Activated T-cell treated with anti-CD3 and anti-CD28 coated beads for 4 hours (primary cell): ENCODE results near the gene EYS.
"Not testable (repeated sequence)": the region's sequence is repeated elsewhere in the genome, so short reads cannot be mapped to it uniquely, and the experiment has no call there.

Experiments
- DNase-seq: peaks from one replicate; pipeline ENCODE4 v3.0.0-alpha.2; 2020

EYS gene

GRCh38 chr6:63862486-63863198 lies 1844.4 kb downstream of the EYS start:
- DNase-seq: no peak

DNA sequence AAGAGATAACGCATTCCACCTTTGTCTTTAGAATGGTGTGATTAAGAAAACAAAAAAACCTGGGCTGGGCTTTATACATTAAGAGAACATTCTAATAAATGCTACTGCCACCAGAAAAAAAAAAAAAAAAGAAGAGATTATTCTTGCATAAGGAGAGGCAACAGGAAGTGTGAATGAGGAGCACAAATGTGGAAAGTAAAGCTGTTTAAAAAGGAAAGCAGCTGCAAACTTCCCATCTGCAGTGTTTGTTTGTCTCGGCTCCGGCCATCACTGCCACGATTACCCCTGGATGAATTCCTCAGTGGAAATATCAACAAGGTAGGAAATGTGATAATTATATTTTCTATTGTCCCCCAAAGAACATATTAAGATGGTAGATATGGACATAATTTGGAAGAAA lies 1847.5 kb downstream of the EYS start:
- no peak for DNase-seq

- DNase-seq: no peak
These were observed 1848.3 kb downstream of the EYS start for GRCh38 chr6:63858691-63859090.

DNA sequence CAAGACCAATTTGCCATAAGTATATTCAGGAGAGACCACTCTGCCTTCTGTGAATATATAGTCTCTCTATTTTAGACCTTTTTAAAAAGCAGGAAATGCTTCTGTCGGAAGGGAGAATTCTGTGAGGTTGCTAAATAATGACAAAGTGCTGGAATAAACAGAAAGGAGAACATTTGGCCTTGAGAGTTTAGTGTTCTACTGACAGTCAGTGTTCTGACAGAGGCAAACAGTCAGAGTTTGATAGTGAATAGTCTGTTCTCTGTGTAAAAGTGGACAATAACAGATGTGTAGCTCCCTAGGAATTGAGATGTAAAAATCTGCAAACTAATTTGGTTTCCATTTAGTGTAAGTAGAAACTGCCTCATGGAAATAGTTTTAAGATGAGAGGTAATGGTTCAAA lies 1850.8 kb downstream of the EYS start:
- DNase-seq: no peak

DNA sequence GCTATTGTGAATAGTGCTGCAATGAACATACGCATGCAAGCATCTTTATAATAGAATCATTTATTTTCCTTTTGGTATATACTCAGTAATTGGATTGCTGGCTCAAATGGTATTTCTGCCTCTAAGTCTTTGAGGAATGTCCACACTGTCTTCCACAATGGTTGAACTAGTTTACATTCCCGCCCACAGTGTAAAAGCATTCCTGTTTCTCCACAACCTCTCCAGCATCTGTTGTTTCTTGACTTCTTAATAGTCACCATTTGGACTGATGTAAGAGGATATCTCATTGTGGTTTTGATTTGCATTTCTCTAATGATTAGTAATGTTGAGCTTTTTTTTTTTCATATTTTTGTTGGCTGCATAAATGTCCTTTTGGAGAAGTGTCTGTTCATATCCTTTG lies 1862.7 kb downstream of the EYS start:
- no peak for DNase-seq

DNA sequence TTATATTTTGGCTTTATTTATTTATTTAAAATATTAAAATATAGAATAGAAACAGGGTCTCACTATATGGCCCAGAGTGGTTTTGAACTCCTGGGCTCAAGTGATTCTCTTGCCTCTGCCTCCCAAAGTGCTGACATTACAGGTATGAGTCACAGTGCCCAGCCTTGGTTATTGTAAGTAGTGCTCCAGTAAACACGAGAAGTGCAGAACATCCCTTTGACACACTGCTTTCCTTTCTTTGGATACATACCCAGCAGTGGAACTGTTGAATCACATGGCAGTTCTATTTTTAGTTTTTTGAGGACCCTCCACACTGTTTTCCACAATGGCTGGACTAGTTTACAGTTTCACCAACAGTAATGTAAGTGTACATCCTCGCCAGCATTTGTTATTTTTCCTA lies 1867.5 kb downstream of the EYS start:
- DNase-seq: no peak

DNA sequence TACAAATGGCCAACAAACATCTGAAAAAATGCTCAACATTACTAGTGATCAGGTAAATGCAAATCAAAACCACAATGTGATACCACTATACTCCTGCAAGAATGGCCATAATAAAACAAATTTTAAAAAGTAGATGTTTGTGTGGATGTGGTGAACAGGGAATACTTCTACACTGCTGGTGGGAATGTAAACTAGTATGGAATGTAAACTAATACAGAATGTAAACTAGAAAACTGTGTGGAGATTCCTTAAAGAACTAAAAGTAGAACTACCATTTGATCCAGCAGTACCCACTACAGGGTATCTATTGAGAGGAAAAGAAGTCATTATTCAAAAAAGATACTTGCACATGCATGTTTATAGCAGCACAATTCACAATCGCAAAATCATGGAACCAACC lies 1878.3 kb downstream of the EYS start:
- DNase-seq: not testable (repeated sequence)

GRCh38 chr6:63824722-63825121 lies 1882.3 kb downstream of the EYS start:
- DNase-seq: no peak

DNA sequence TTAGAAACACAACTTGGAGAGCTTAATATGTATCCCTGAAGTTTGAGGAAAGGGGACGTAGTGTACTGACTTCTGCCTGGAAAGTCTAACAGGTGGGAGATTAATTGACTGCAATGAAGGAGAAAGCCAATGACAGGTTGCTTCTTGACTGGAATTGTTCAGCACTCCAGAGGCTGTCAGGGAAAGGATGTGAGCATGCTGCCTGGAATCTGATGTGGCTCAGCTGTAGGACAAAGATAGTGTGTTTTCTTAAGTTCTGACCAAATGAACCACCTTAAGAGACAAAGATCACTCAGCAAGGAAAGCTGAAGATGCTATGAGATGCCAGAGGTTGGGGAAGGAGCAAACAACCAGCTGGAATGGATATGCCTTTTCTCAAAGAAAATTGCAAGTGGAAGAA lies 1885.6 kb downstream of the EYS start:
- no peak for DNase-seq

DNA sequence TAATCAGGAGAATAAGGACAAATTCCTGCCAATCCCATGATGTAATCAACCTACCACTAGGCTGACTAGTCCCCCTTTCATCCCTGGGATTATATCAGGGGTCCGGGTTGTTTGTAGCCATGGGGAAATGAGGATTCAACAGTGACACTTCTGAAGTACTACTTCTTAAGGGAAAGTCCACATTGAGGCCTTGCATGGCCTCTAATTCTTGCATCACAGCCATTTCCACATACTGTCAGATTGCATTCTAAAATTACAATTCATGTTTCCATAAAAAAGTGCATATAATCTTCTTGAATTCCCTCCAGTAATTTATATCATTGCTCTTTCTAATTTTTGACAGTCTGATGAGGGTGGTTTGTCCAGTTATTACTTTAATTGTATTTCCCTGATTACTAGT lies 1887.2 kb downstream of the EYS start:
- no peak for DNase-seq

- no peak for DNase-seq
These were observed 1889.5 kb downstream of the EYS start for GRCh38 chr6:63817492-63818050.

- no peak for DNase-seq
These were observed 1890.0 kb downstream of the EYS start for GRCh38 chr6:63816982-63817436.

- DNase-seq: no peak
These were observed 1890.5 kb downstream of the EYS start for GRCh38 chr6:63816401-63816981.

- DNase-seq: no peak
These were observed 1892.6 kb downstream of the EYS start for GRCh38 chr6:63814459-63814858.

DNA sequence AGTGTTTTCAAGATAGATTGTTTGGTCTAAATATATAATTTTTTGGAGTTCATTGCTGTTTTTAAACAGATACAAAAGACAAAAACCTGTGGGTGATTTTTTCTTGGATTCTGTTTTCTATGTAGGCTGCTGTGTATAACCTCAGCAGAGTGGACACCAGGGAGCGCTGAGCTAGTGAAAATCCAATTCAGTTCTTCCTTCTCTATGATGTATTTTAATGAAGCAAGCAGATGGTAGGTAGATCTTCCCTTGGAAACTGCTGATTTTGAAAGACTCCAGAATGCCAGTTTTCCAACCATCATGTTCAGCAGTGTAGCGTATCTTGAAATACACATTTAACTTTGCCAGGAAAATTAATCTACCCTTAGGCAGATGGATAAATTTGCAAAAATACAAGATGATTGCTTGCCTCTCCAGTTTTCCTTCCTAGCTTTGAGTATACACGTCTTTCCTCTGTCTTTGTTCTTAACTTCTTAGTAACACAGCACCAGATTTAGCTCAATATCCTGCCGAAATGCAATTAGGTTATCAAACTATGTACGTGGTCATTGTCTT lies 1893.4 kb downstream of the EYS start:
- no peak for DNase-seq

- no peak for DNase-seq
These were observed 1898.5 kb downstream of the EYS start for GRCh38 chr6:63808576-63808975.

DNA sequence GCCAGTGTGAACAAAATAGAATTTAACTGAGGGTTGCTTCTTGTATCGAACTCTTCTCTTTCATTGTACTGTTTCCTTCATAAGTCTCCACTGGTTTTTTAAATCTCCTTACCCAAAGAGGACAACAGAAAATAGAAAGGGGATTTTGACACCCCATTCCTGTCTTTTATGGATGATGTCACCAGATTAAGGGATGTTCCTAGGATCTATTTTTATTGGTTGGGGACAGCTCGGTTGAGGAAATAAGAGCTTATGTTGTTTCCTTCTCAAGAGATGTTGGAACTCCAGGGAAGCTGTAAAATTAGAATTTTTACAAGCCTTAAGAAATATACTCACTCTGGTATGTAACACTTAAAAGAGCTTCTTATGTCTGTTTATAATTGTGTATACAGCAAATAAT lies 1900.0 kb downstream of the EYS start:
- DNase-seq: no peak

DNA sequence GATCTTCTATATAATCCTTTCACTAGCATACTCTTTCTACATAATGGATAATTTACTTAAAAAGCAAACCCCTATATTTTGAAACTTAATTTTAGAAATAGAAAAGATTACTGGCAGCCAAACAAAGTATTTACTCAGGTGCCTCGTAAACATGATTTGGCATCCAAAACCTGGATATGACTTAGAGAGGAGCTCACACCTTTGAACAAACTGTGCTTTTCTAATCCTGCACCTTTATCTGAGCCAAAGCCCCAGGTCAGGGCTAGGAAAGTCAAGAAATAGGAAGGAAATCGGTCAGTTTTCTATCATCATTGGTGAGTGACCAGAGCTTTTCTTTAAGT lies 1900.5 kb downstream of the EYS start:
- DNase-seq: no peak

DNA sequence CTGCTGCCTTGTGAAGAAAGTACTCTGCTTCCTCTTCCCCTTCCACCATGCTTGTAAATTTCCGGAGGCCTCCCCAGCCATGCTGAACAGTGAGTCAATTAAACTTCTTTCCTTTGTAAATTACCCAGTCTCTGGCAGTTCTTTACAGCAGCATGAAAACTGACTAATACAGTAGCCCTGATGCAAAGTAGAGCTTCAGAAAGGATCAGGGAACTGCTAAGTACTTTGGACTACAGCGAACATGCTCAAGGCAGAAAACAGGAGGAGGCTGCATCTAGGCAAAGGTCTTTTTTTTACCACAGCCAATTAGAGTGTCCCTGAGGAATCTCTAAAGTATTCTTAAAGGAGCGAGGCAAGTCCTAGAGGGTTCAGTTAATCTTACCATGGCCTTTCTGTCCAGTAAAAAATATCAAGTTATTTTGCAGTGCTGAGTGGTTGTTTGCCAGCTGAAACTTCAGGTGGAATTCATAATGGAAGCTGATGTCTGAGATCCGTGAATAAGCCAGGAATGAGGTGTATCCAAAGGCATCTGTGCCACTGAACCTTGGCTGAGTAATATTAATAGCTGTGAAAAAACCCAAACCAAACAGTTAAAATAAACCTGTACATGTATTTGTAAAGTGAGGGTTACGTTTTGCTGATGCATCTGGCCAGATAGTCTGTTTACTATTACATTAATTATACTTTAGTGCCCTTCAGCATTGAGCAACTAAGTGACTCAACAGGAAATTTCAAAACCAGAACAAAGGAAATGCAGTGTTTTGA lies 1901.0 kb downstream of the EYS start:
- no peak for DNase-seq

GRCh38 chr6:63805345-63805744 lies 1901.7 kb downstream of the EYS start:
- DNase-seq: no peak

GRCh38 chr6:63804381-63804956 lies 1902.6 kb downstream of the EYS start:
- no peak for DNase-seq

GRCh38 chr6:63803371-63803770 lies 1903.7 kb downstream of the EYS start:
- DNase-seq: no peak

GRCh38 chr6:63802606-63803206 lies 1904.3 kb downstream of the EYS start:
- DNase-seq: no peak
